NB4 (cell line): Measurements from ENCODE around the gene KIAA1328.

Experiments
- CTCF ChIP-seq: IDR thresholded peaks from one replicate; pipeline ENCODE4 v1.5.1; 2012; ENCODE audit warnings: low read depth, low read length
- MYC ChIP-seq: IDR thresholded peaks from 2 replicates; pipeline ENCODE4 v1.6.1; 2011; ENCODE audit warnings: low read depth, low read length
- POLR2A ChIP-seq: IDR thresholded peaks from 2 replicates; pipeline ENCODE4 v1.6.1; 2011; ENCODE audit warnings: mild to moderate bottlenecking; ENCODE audit not compliant: insufficient read length; ENCODE audit errors: extremely low read depth

- TF ChIP-seq MYC (no peak), CTCF (no peak), POLR2A (no peak)
Observed at GRCh38 chr18:37275237-37275741, 446.4 kb downstream of the KIAA1328 start.
